Neutrophil (primary cell): ENCODE measurements around the gene TRIP10.

Experiments used
- H3K27ac ChIP-seq: fragments of 200-600 bp; sonication (generic); 2 replicates; pipeline ENCODE4 v1.5.1; 2016; ENCODE audit warnings: mild to moderate bottlenecking, moderate library complexity
- H3K27me3 ChIP-seq: fragments of 200-600 bp; sonication (generic); 2 replicates; pipeline ENCODE4 v1.6.0; 2016; ENCODE audit warnings: mild to moderate bottlenecking
- H3K36me3 ChIP-seq: fragments of 200-600 bp; sonication (generic); 2 replicates; pipeline ENCODE4 v1.5.1; 2017
- H3K4me1 ChIP-seq, 2 experiments: fragments of 200-600 bp in 1 of 2; sonication (generic) in 1 of 2; 1 replicate in 1 of 2; 2 replicates in 1 of 2; pipeline versions ENCODE4 v1.5.1 to v1.6.1; 2013 to 2016; ENCODE audit warnings: low read depth in 1 of 2, low read length in 1 of 2, mild to moderate bottlenecking in 1 of 2, moderate library complexity in 1 of 2; ENCODE audit not compliant: control insufficient read depth in 1 of 2, insufficient read depth in 1 of 2
- H3K4me3 ChIP-seq, 2 experiments: fragments of 200-600 bp in 1 of 2; sonication (generic) in 1 of 2; 1 replicate in 1 of 2; 2 replicates in 1 of 2; pipeline ENCODE4 v1.5.1; 2013 to 2016; ENCODE audit warnings: low read depth in 1 of 2, low read length in 1 of 2, mild to moderate bottlenecking in 1 of 2, moderate library complexity in 1 of 2
- H3K9me3 ChIP-seq: fragments of 200-600 bp; sonication (generic); 2 replicates; pipeline ENCODE4 v1.5.1; 2016
- TF ChIP-seq, protein P1 (sequence below): fragments of 200-600 bp; sonication (generic); IDR thresholded peaks from 2 replicates; pipeline ENCODE4 v1.5.1; 2016; ENCODE audit warnings: antibody characterized with exemption

Gene TRIP10

DNA sequence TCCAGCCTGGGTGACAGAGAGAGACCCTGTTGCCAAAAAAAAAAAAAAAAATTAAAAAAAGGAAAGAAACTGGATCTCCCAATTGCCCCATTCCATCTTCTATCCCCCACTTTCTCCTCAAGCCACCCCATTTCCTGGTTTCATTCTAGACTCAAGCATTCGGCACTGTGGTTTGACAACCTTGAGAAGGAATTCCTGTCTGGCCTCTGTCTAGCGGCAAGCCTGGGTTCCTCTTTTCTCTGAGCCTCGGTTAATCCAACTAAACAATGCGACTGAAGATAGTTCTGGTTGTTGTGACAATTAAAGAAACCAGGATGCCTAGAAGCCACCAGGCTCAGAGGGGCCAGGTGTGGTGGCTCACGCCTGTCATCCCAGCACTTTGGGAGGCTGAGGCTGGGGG, 15.7 kb upstream of the TRIP10 start:
- Histone ChIP-seq H3K27me3 (no peaks in the 10 kb centered on the region), H3K27ac (peak overlapping the region; percentile 84), H3K36me3 (no peaks in the 10 kb centered on the region), H3K4me1 (peaks cover 76 to 80% of the 10 kb centered on the region in 2 experiments), H3K4me3 (peak overlapping the region; percentile 28 to 31), H3K9me3 (no peaks in the 10 kb centered on the region)
- TF ChIP-seq, protein P1, sequence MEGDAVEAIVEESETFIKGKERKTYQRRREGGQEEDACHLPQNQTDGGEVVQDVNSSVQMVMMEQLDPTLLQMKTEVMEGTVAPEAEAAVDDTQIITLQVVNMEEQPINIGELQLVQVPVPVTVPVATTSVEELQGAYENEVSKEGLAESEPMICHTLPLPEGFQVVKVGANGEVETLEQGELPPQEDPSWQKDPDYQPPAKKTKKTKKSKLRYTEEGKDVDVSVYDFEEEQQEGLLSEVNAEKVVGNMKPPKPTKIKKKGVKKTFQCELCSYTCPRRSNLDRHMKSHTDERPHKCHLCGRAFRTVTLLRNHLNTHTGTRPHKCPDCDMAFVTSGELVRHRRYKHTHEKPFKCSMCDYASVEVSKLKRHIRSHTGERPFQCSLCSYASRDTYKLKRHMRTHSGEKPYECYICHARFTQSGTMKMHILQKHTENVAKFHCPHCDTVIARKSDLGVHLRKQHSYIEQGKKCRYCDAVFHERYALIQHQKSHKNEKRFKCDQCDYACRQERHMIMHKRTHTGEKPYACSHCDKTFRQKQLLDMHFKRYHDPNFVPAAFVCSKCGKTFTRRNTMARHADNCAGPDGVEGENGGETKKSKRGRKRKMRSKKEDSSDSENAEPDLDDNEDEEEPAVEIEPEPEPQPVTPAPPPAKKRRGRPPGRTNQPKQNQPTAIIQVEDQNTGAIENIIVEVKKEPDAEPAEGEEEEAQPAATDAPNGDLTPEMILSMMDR, result no peak

DNA sequence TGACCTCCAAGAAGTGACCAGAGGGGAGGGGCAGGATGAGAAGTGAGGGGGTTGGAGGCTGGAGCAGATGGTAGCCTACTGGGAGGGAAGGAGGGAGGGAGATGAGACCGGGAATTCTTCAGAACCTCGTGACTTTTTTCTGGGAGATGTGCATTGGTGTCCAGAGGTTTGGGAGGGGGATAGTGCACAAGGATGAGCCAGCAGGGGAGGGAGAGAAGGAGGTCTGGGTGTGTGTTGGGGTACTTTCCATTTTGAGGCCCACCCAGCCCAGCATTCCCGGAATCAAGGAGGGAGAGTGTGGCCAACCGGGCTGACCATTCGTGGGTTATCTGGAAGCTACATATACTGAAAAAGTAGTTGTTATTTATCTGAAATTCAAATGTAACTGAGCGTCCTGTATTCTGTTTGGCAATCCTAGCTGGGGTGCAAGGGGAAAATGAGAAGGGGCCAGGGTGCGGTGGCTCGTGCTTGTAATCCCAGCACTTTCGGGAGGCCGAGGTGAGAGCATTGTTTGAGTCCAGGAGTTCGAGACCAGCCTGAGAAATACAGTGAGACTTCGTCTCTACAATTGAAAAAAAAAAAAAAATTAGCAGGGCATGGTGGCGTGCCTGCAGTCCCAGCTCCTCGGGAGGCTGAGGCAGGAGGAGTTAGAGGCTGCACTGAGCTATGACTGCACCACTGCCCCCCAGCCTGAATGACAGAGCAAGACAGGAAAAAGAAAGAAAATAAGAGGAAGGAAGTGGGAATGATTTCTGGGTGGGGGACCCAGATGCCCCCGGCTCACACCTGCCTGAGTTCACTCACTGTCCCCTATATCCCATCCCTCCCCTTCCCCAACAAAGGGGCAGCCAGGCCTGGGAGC, 14.6 kb upstream of the TRIP10 start:
- no peaks in the 10 kb centered on the region for H3K9me3 ChIP-seq
- peaks cover 86 to 89% of the 10 kb centered on the region in 2 experiments for H3K4me1 ChIP-seq
- TF ChIP-seq, protein P1, result no peak

DNA sequence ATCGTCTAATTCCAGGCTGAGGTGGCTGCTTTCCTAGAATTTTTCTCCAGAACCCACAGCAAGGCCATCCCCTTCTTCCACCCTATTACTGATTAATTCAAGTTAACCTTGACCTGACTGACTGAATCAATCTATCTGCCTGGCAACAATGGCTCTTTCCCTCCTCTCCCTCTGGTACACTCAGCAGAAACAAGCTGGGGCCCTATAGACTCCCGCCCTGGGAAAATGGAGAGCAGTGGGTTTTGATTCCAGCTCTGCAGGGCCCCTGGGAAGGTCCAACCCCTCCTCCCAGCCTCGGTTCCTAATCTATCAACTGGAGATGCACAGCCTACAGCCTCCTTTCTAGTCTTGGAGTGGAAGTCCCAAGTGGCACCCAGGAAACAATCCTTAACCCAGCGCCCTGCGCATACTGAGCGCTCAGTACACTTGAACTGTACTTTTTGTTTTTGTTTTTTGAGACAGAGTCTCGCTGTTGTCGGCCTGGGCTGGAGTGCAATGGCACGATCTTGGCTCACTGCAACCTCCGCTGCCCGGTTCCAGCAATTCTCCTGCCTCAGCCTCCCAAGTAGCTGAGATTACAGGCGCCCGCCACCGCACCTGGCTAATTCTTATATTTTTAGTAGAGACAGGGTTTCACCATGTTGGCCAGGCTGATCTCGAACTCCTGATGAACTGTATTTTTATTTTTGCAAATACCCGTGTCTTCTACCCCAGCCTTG, 13.8 kb upstream of the TRIP10 start:
- no peak overlapping the region for H3K4me3 ChIP-seq

More for the DNA sequence above, 14.6 kb upstream of the TRIP10 start:
- Histone ChIP-seq H3K27ac (no peak overlapping the region), H3K27me3 (no peaks in the 10 kb centered on the region), H3K36me3 (no peaks in the 10 kb centered on the region), H3K4me3 (no peak overlapping the region)

DNA sequence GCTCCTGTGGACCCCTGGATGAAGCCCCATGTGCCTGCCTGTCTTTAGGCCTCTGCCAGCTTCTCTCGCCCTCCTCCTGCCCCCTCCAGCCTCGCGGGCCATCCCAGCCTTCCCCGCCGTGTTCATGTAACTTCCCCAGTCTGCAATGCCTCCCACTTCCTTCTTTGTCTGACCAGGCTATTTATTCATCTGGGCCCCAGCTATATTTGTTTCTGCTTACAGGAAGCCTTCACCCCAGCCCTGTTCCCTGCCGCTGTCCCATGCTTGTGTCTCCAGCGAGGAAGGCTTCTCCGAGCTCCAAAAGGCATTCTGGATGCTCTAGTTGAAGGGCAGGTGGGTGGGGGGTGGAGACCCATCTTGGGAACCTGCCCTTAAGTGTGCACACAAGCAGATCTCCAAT, 11.1 kb upstream of the TRIP10 start:
- Histone ChIP-seq H3K4me1 (peaks cover 54% of the 10 kb centered on the region in 2 experiments), H3K27ac (peak overlapping the region; percentile 86), H3K9me3 (no peaks in the 10 kb centered on the region), H3K4me3 (peak overlapping the region; percentile 33 to 54), H3K27me3 (no peaks in the 10 kb centered on the region), H3K36me3 (peaks cover 28% of the 10 kb centered on the region)
- TF ChIP-seq, protein P1, result no peak

More for the DNA sequence above, 13.8 kb upstream of the TRIP10 start:
- TF ChIP-seq, protein P1, result no peak
- Histone ChIP-seq H3K9me3 (no peaks in the 10 kb centered on the region), H3K4me1 (peaks cover 81% of the 10 kb centered on the region in 2 experiments), H3K27me3 (no peaks in the 10 kb centered on the region), H3K36me3 (peaks cover 2% of the 10 kb centered on the region), H3K27ac (no peak overlapping the region)

DNA sequence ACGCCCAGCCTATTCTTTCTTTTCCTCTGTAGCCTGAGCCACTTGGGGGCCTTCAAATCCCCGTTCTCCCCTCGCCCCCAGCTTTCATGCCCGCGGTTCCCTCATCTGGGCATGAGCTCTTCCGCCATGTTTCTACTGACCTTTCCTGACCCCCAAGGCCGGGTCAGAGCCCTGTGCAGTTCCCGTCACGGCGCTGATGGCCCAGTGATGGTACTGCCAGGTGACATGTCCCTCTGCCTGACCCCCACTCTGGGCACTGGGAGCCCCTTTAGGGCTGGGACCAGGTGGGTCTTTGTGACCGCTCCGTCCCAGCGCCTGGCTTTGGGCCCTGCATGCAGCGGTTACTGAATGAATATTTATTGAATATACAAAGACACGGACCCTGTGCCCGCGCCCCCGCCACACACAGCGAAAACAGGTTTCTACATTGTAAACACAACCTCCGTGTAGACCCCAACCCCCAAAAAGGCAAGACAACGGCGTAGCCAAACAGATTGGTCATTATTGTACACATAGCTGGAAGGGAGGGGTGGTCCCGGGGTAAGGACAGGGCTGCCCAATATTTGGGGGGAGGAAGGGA, 9.8 kb upstream of the TRIP10 start:
- Histone ChIP-seq H3K27ac (peak overlapping the region; percentile 86), H3K36me3 (peaks cover 38% of the 10 kb centered on the region), H3K27me3 (no peaks in the 10 kb centered on the region), H3K4me3 (peak overlapping the region in 1 of 2 experiments; percentile 29), H3K4me1 (peaks cover 41% of the 10 kb centered on the region in 2 experiments), H3K9me3 (no peaks in the 10 kb centered on the region)
- TF ChIP-seq, protein P1, result no peak
